ENCODE results near the gene CFAP410.

Gene CFAP410

GRCh38 chr21:44377201-44377921 lies 38.2 kb upstream of the CFAP410 start:
- H3K4me1 ChIP-seq (ENCODE audit: insufficient read depth, low read length): no peaks in the 10 kb centered on the region
- H3K9me3 ChIP-seq (ENCODE audit: insufficient read depth, low read depth, low read length): peaks cover 9% of the 10 kb centered on the region; the same call in 1 of the 2 replicates
- H3K36me3 ChIP-seq (ENCODE audit: insufficient read depth, low read length): no peaks in the 10 kb centered on the region
- no peaks in the 10 kb centered on the region for H3K27me3 ChIP-seq (ENCODE audit: insufficient read depth, low read length)
- no peak overlapping the region for H3K27ac ChIP-seq (ENCODE audit: low read depth, low read length)
- WGBS: 82% methylated on average over 24 of the region's 24 CpGs
- H3K4me3 ChIP-seq (ENCODE audit: low read length): no peak overlapping the region
- no peak overlapping the region for H3K9ac ChIP-seq (ENCODE audit: low read depth, low read length)

- Histone ChIP-seq H3K27ac (ENCODE audit: low read depth, low read length) (no peak overlapping the region), H3K9me3 (ENCODE audit: insufficient read depth, low read depth, low read length) (peaks cover 9% of the 10 kb centered on the region; the same call in 1 of the 2 replicates), H3K4me1 (ENCODE audit: insufficient read depth, low read length) (no peaks in the 10 kb centered on the region), H3K27me3 (ENCODE audit: insufficient read depth, low read length) (no peaks in the 10 kb centered on the region), H3K4me3 (ENCODE audit: low read length) (no peak overlapping the region), H3K36me3 (ENCODE audit: insufficient read depth, low read length) (no peaks in the 10 kb centered on the region), H3K9ac (ENCODE audit: low read depth, low read length) (no peak overlapping the region)
- WGBS: 94% methylated on average over 9 of the region's 9 CpGs
These were observed 37.4 kb upstream of the CFAP410 start for GRCh38 chr21:44376606-44377005.

DNA sequence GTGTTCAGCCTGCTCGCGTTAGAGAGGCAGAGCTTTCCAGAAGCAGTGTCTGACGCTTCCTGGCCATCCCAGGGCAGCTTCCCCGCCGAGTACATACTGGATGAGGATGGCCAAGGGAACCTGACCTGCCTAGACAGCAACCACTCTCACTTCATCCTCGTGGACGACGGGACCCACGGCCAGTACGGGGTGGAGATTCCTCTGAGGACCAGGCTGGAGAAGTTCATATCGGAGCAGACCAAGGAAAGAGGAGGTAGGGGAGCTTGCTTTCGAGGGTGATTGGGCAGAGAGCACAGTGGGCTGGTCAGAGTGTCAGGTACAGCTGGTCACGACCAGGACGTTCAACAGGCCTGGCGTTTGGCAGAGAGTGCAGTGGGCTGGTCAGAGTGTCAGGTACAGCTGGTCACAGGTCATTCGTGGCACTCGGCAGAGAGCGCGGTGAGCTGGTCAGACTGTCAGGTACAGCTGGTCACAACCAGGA lies 36.6 kb upstream of the CFAP410 start:
- peaks cover 1% of the 10 kb centered on the region; the same call in 1 of the 2 replicates for H3K27me3 ChIP-seq (ENCODE audit: insufficient read depth, low read length)

DNA sequence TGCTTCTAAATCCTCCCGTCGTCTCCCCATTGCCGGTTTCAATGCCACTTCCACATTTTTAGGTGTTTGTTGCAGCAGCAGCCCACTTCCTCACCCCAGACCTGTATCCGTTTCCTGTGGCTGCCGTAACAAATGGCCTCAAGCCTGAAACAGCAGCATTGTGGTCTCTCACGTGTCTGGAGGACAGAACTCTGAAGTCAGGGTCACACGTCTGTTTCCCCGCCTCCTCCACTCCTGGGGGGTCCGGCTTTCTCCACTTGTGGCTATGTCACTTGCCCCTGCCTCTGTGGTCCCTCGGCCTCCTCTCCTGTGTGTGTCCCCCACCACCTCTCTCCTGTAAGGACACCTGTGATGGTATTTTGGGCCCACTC lies 36.1 kb upstream of the CFAP410 start:
- Histone ChIP-seq H3K36me3 (ENCODE audit: insufficient read depth, low read length) (no peaks in the 10 kb centered on the region), H3K27me3 (ENCODE audit: insufficient read depth, low read length) (peaks cover 7% of the 10 kb centered on the region), H3K9ac (ENCODE audit: low read depth, low read length) (no peak overlapping the region), H3K27ac (ENCODE audit: low read depth, low read length) (no peak overlapping the region), H3K9me3 (ENCODE audit: insufficient read depth, low read depth, low read length) (peaks cover 9% of the 10 kb centered on the region; the same call in 1 of the 2 replicates), H3K4me3 (ENCODE audit: low read length) (no peak overlapping the region), H3K4me1 (ENCODE audit: insufficient read depth, low read length) (no peaks in the 10 kb centered on the region)
- 94% methylated on average over 10 of the region's 10 CpGs for WGBS

More for the DNA sequence above, 36.6 kb upstream of the CFAP410 start:
- Histone ChIP-seq H3K36me3 (ENCODE audit: insufficient read depth, low read length) (no peaks in the 10 kb centered on the region), H3K4me3 (ENCODE audit: low read length) (no peak overlapping the region), H3K27ac (ENCODE audit: low read depth, low read length) (no peak overlapping the region), H3K9me3 (ENCODE audit: insufficient read depth, low read depth, low read length) (peaks cover 9% of the 10 kb centered on the region; the same call in 1 of the 2 replicates), H3K9ac (ENCODE audit: low read depth, low read length) (no peak overlapping the region), H3K4me1 (ENCODE audit: insufficient read depth, low read length) (no peaks in the 10 kb centered on the region)
- WGBS: 94% methylated on average over 19 of the region's 19 CpGs

- H3K9me3 ChIP-seq (ENCODE audit: insufficient read depth, low read depth, low read length): peaks cover 9% of the 10 kb centered on the region; the same call in 1 of the 2 replicates
- 95% methylated on average over 24 of the region's 24 CpGs for WGBS
- H3K27ac ChIP-seq (ENCODE audit: low read depth, low read length): no peak overlapping the region
- H3K27me3 ChIP-seq (ENCODE audit: insufficient read depth, low read length): peaks cover 12% of the 10 kb centered on the region
- H3K9ac ChIP-seq (ENCODE audit: low read depth, low read length): no peak overlapping the region
- no peaks in the 10 kb centered on the region for H3K36me3 ChIP-seq (ENCODE audit: insufficient read depth, low read length)
- no peak overlapping the region for H3K4me3 ChIP-seq (ENCODE audit: low read length)
- no peaks in the 10 kb centered on the region for H3K4me1 ChIP-seq (ENCODE audit: insufficient read depth, low read length)
These were observed 35.6 kb upstream of the CFAP410 start for GRCh38 chr21:44374601-44375280.

GRCh38 chr21:44372616-44373015 lies 33.4 kb upstream of the CFAP410 start:
- Histone ChIP-seq H3K4me1 (ENCODE audit: insufficient read depth, low read length) (no peaks in the 10 kb centered on the region), H3K27me3 (ENCODE audit: insufficient read depth, low read length) (peaks cover 20% of the 10 kb centered on the region), H3K9ac (ENCODE audit: low read depth, low read length) (no peak overlapping the region), H3K36me3 (ENCODE audit: insufficient read depth, low read length) (no peaks in the 10 kb centered on the region), H3K9me3 (ENCODE audit: insufficient read depth, low read depth, low read length) (peaks cover 9% of the 10 kb centered on the region; the same call in 1 of the 2 replicates), H3K4me3 (ENCODE audit: low read length) (no peak overlapping the region), H3K27ac (ENCODE audit: low read depth, low read length) (no peak overlapping the region)
- 83% methylated on average over 8 of the region's 8 CpGs for WGBS

DNA sequence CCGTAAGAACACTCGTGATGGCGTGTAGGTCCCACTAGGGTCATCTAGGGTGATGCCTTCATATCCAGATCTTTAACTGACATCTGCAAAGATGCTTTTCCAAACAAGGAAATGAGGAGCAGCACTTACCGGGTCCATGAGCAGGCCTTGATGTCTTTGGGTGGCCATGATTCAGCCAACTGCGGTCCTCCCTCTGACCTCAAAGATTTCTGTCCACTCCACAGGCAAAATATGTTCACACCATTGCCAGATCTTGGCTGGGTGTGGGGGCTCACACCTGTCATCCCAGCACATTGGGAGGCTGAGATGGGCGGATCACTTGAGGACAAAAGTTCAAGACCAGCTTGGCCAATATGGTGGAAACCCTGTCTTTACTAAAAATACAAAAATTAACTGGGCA lies 32.4 kb upstream of the CFAP410 start:
- WGBS: 91% methylated on average over 6 of the region's 6 CpGs
- H3K27ac ChIP-seq (ENCODE audit: low read depth, low read length): no peak overlapping the region
- no peaks in the 10 kb centered on the region for H3K36me3 ChIP-seq (ENCODE audit: insufficient read depth, low read length)

DNA sequence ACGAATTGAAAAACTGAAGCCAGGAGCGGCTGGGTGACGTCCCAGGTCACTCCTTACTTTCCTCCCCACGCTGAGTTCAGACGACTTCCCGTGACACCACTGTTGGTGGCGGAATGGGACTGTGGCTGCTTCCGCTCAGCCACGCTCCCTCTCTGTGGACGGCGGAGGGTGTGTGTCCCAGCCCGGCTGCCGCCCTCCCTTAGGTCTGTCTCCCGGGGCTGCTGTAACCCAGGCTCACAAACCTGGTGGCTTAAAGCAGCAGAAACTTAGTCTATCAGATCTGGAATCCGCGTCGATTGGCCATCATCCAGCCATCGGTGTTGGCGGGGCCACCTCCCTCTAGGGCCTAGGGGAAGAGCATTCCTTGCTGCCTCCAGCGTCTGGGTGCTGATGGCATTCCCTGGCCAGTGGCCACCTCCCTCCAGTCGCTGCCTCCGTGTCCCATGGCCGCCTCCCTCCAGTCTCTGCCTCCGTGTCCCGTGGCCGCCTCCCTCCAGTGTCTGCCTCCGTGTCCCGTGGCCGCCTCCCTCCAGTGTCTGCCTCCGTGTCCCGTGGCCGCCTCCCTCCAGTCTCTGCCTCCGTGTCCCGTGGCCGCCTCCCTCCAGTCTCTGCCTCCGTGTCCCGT lies 31.7 kb upstream of the CFAP410 start:
- Histone ChIP-seq H3K9me3 (ENCODE audit: insufficient read depth, low read depth, low read length) (peaks cover 9% of the 10 kb centered on the region; the same call in 1 of the 2 replicates), H3K4me1 (ENCODE audit: insufficient read depth, low read length) (no peaks in the 10 kb centered on the region), H3K27ac (ENCODE audit: low read depth, low read length) (no peak overlapping the region), H3K27me3 (ENCODE audit: insufficient read depth, low read length) (peaks cover 20% of the 10 kb centered on the region), H3K4me3 (ENCODE audit: low read length) (no peak overlapping the region), H3K9ac (ENCODE audit: low read depth, low read length) (no peak overlapping the region), H3K36me3 (ENCODE audit: insufficient read depth, low read length) (no peaks in the 10 kb centered on the region)
- 94% methylated on average over 31 of the region's 37 CpGs for WGBS

More for the DNA sequence above, 32.4 kb upstream of the CFAP410 start:
- no peaks in the 10 kb centered on the region for H3K4me1 ChIP-seq (ENCODE audit: insufficient read depth, low read length)
- peaks cover 20% of the 10 kb centered on the region for H3K27me3 ChIP-seq (ENCODE audit: insufficient read depth, low read length)
- H3K4me3 ChIP-seq (ENCODE audit: low read length): no peak overlapping the region
- peaks cover 9% of the 10 kb centered on the region; the same call in 1 of the 2 replicates for H3K9me3 ChIP-seq (ENCODE audit: insufficient read depth, low read depth, low read length)
- no peak overlapping the region for H3K9ac ChIP-seq (ENCODE audit: low read depth, low read length)

DNA sequence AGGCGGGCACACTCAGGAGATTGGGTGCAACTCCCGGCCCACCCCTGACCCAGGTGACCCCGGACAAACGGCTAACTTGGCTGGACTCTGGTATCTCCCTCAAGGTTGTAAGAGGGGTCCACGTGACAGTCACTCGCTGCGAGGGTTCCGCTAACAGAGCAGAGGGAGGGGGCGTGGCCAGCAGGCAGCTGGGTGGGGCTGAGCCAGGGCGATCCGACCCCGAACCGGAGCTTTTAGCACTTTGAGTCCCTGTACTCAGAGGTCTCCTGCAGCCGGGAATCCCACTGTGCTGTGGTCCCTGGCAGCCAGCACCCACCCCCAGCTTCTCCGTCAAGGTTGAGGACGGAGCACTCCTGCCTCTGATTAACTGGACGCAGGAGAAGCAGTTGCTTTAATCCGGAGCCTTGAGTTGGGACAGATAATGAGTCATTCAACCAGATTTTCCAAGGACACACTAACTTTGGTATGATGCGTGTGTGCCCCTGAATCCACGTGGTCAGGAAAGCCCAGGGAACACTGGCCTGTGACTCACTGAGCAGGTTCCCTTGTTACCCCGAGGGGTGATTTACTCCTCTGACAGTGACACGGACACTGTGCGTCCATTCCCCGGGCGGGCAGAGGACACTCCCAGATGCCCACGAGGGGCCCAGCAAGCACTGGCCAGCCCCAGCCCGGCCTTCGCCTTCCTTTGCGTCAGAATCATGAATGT lies 31.0 kb upstream of the CFAP410 start:
- H3K4me3 ChIP-seq (ENCODE audit: low read length): peak overlapping the region; percentile 33
- H3K4me1 ChIP-seq (ENCODE audit: insufficient read depth, low read length): no peaks in the 10 kb centered on the region
- H3K9me3 ChIP-seq (ENCODE audit: insufficient read depth, low read depth, low read length): peaks cover 9% of the 10 kb centered on the region; the same call in 1 of the 2 replicates
- peaks cover 20% of the 10 kb centered on the region for H3K27me3 ChIP-seq (ENCODE audit: insufficient read depth, low read length)
- H3K9ac ChIP-seq (ENCODE audit: low read depth, low read length): no peak overlapping the region
- WGBS: 39% methylated on average over 29 of the region's 29 CpGs
- H3K36me3 ChIP-seq (ENCODE audit: insufficient read depth, low read length): no peaks in the 10 kb centered on the region
- H3K27ac ChIP-seq (ENCODE audit: low read depth, low read length): no peak overlapping the region

DNA sequence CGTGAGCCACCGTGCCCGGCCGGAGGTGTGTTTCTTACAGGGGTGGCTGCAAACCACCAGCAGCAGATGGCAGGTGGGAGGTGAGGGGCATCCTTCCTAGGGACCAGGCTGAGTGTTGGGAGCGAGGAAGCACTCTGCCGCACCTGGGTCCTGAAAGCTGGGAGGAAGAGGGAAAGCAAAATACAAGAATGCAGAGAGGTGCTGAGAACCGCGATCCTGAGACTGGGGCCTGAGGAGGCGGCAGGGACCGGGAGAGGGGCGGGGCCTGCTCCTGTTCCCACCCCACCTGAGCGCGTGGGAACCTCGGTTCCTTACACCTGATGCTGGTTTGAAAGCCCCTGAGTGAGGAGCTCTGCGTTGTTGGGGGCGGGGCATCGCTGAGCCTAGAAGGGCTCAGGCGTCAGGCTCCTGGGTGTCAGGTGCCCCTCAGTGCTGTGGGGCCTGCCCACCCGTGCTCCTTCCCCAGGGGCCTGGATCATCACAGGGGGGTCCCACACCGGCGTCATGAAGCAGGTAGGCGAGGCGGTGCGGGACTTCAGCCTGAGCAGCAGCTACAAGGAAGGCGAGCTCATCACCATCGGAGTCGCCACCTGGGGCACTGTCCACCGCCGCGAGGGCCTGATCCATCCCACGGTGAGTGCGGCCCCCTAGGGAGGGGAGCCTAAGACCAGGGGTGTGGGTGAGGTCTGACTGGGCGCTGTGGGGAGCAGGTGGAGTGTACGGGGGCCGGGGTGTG lies 29.7 kb upstream of the CFAP410 start:
- peaks cover 20% of the 10 kb centered on the region for H3K27me3 ChIP-seq (ENCODE audit: insufficient read depth, low read length)
- H3K27ac ChIP-seq (ENCODE audit: low read depth, low read length): no peak overlapping the region
- no peaks in the 10 kb centered on the region for H3K4me1 ChIP-seq (ENCODE audit: insufficient read depth, low read length)
- 44% methylated on average over 35 of the region's 35 CpGs for WGBS
- peaks cover 4% of the 10 kb centered on the region; the same call in 1 of the 2 replicates for H3K9me3 ChIP-seq (ENCODE audit: insufficient read depth, low read depth, low read length)
- H3K9ac ChIP-seq (ENCODE audit: low read depth, low read length): no peak overlapping the region
- no peaks in the 10 kb centered on the region for H3K36me3 ChIP-seq (ENCODE audit: insufficient read depth, low read length)
- H3K4me3 ChIP-seq (ENCODE audit: low read length): peak overlapping the region; percentile 32; the same call in 1 of the 2 replicates

All from HUES64 (cell line).